Stimulated activated CD4-positive, alpha-beta T cell treated with anti-CD3 and anti-CD28 coated beads, Interleukin-2, amount 100 ng/mL, for 48 hours (primary cell): ENCODE data around the gene ALG1.
"Not testable (repeated sequence)": the region's sequence is repeated elsewhere in the genome, so short reads cannot be mapped to it uniquely, and the experiment has no call there.

Experiments
- DNase-seq, 2 donors: peaks; one replicate each; pipeline ENCODE4 v3.0.0-alpha.2; 2020

ALG1 gene

GRCh38 chr16:5075637-5076036 lies 4.0 kb downstream of the ALG1 start:
- DNase-seq = no peak

GRCh38 chr16:5077304-5077703 lies 5.7 kb downstream of the ALG1 start:
- no peak for DNase-seq

- no peak for DNase-seq
Observed at GRCh38 chr16:5078626-5079025, 7.0 kb downstream of the ALG1 start.

- DNase-seq = not testable (repeated sequence)
Observed at GRCh38 chr16:5080461-5080860, 8.8 kb downstream of the ALG1 start.

- not testable (repeated sequence) for DNase-seq
Observed at GRCh38 chr16:5080996-5081395, 9.4 kb downstream of the ALG1 start.

GRCh38 chr16:5083646-5084045 lies 12.0 kb downstream of the ALG1 start:
- not testable (repeated sequence) for DNase-seq

GRCh38 chr16:5084099-5084731 lies 12.6 kb downstream of the ALG1 start:
- not testable (repeated sequence) for DNase-seq

GRCh38 chr16:5084802-5085201 lies 13.2 kb downstream of the ALG1 start:
- peak; percentile 45 to 59 for DNase-seq

- not testable (repeated sequence) for DNase-seq
Observed at GRCh38 chr16:5085716-5086115, 14.1 kb downstream of the ALG1 start.

GRCh38 chr16:5088086-5088790 lies 16.6 kb downstream of the ALG1 start:
- DNase-seq = not testable (repeated sequence)

- not testable (repeated sequence) for DNase-seq
Observed at GRCh38 chr16:5088936-5089335, 17.3 kb downstream of the ALG1 start.

- DNase-seq = not testable (repeated sequence)
Observed at GRCh38 chr16:5089911-5090555, 18.4 kb downstream of the ALG1 start.

GRCh38 chr16:5090592-5090991 lies 18.9 kb downstream of the ALG1 start:
- DNase-seq = not testable (repeated sequence)

GRCh38 chr16:5093081-5093480 lies 21.4 kb downstream of the ALG1 start:
- DNase-seq = not testable (repeated sequence)

GRCh38 chr16:5093746-5094145 lies 22.1 kb downstream of the ALG1 start:
- DNase-seq = not testable (repeated sequence)

- DNase-seq = not testable (repeated sequence)
Observed at GRCh38 chr16:5095145-5095830, 23.6 kb downstream of the ALG1 start.

- not testable (repeated sequence) for DNase-seq
Observed at GRCh38 chr16:5096437-5097060, 24.9 kb downstream of the ALG1 start.

GRCh38 chr16:5097061-5097469 lies 25.4 kb downstream of the ALG1 start:
- DNase-seq = peak in 1 of 2 donors; percentile 34

GRCh38 chr16:5097470-5098220 lies 26.0 kb downstream of the ALG1 start, which contains the start of gene EEF2KMT:
Gene EEF2KMT, minus strand, starts transcription at chr16:5097795. Its CDS starts 56 bp downstream, at chr16:5097739.
- DNase-seq = peak; percentile 90 to 93

GRCh38 chr16:5098221-5099159 lies 26.8 kb downstream of the ALG1 start:
- DNase-seq = peak; percentile 54 to 58

- DNase-seq = not testable (repeated sequence)
Observed at GRCh38 chr16:5099174-5099573, 27.5 kb downstream of the ALG1 start.
